DND-41 (cell line): ENCODE measurements around the gene PHLDB3.

Experiments
- ATAC-seq: fragments of 200-7000 bp; cut with Tn5 transposase; 3 replicates; pipeline ENCODE4 v1.9.1; 2021; ENCODE audit warnings: low read depth; ENCODE audit not compliant: insufficient read depth
- DNase-seq: peaks from one replicate; pipeline ENCODE4 v3.0.0-alpha.2; 2020
- H2AFZ ChIP-seq: 2 replicates; pipeline ENCODE4 v1.6.0; 2012; ENCODE audit warnings: low read depth, low read length
- H3K27ac ChIP-seq: 2 replicates; pipeline ENCODE4 v1.5.1; 2012; ENCODE audit warnings: low read length, inconsistent platforms
- H3K27me3 ChIP-seq: fragments of 200-600 bp; sonication (generic); 2 replicates; pipeline ENCODE4 v1.6.0; 2012; ENCODE audit warnings: low read length, mild to moderate bottlenecking, inconsistent platforms; ENCODE audit not compliant: insufficient read depth, poor library complexity
- H3K36me3 ChIP-seq: 2 replicates; pipeline ENCODE4 v1.5.1; 2012; ENCODE audit warnings: low read length, inconsistent platforms; ENCODE audit not compliant: insufficient read depth
- H3K4me1 ChIP-seq: 2 replicates; pipeline ENCODE4 v1.5.1; 2012; ENCODE audit warnings: mild to moderate bottlenecking, low read length; ENCODE audit not compliant: insufficient read depth
- H3K4me2 ChIP-seq: 2 replicates; pipeline ENCODE4 v1.6.0; 2012; ENCODE audit warnings: mild to moderate bottlenecking, moderate library complexity, low read length, inconsistent platforms; ENCODE audit not compliant: insufficient read depth
- H3K4me3 ChIP-seq, 2 experiments: fragments of 200-600 bp in 1 of 2; shearing (Covaris generic) in 1 of 2; 2 replicates each; pipeline ENCODE4 v1.5.1; 2012 to 2016; ENCODE audit warnings: inconsistent platforms in 2 of 2, low read length in 2 of 2, mild to moderate bottlenecking in 2 of 2, low read depth in 1 of 2, moderate library complexity in 1 of 2
- H3K79me2 ChIP-seq: 2 replicates; pipeline ENCODE4 v1.6.0; 2012; ENCODE audit warnings: low read length, inconsistent platforms; ENCODE audit not compliant: insufficient read depth
- H3K9ac ChIP-seq: 2 replicates; pipeline ENCODE4 v1.6.0; 2012; ENCODE audit warnings: low read depth, mild to moderate bottlenecking, inconsistent platforms, low read length, moderate library complexity
- H3K9me3 ChIP-seq: 2 replicates; pipeline ENCODE4 v1.5.1; 2012; ENCODE audit warnings: low read length, moderate library complexity, mild to moderate bottlenecking, inconsistent platforms; ENCODE audit not compliant: insufficient read depth, severe bottlenecking
- H4K20me1 ChIP-seq: 2 replicates; pipeline ENCODE4 v1.6.0; 2012; ENCODE audit warnings: low read length; ENCODE audit not compliant: insufficient read depth
- CTCF ChIP-seq: IDR thresholded peaks from 2 replicates; pipeline ENCODE4 v1.5.1; 2012; ENCODE audit warnings: borderline replicate concordance, low read length, moderate library complexity, mild to moderate bottlenecking; ENCODE audit not compliant: poor library complexity, severe bottlenecking; ENCODE audit errors: extremely low read depth
- EZH2 ChIP-seq: IDR thresholded peaks from 3 replicates; pipeline ENCODE4 v1.6.1; 2012; ENCODE audit warnings: borderline replicate concordance, low read depth, mild to moderate bottlenecking, moderate library complexity, low read length, inconsistent platforms; ENCODE audit not compliant: severe bottlenecking

Gene PHLDB3

GRCh38 chr19:43435775-43436174 is 68.8 kb downstream of the PHLDB3 start:
- Histone ChIP-seq H3K79me2 (no peaks in the 10 kb centered on the region), H4K20me1 (no peaks in the 10 kb centered on the region), H3K27me3 (no peaks in the 10 kb centered on the region), H3K4me3 (no peak overlapping the region), H3K9me3 (no peaks in the 10 kb centered on the region), H3K36me3 (no peaks in the 10 kb centered on the region), H3K4me1 (peaks cover 9% of the 10 kb centered on the region; the same call in 1 of the 2 replicates), H3K9ac (no peak overlapping the region), H3K27ac (no peak overlapping the region), H3K4me2 (no peak overlapping the region), H2AFZ (no peak overlapping the region)
- DNase-seq = no peak
- no peak for ATAC-seq
- no peak for TF ChIP-seq EZH2
- no peak for TF ChIP-seq CTCF

GRCh38 chr19:43433689-43434088 is 70.9 kb downstream of the PHLDB3 start:
- no peak for TF ChIP-seq EZH2
- no peak for TF ChIP-seq CTCF
- ATAC-seq (no peak), DNase-seq (no peak)
- H3K36me3 ChIP-seq = no peaks in the 10 kb centered on the region
- no peaks in the 10 kb centered on the region for H4K20me1 ChIP-seq
- H3K27ac ChIP-seq = no peak overlapping the region
- H2AFZ ChIP-seq = no peak overlapping the region
- H3K79me2 ChIP-seq = no peaks in the 10 kb centered on the region
- H3K4me3 ChIP-seq = no peak overlapping the region
- H3K4me2 ChIP-seq = no peak overlapping the region
- no peak overlapping the region for H3K9ac ChIP-seq
- no peaks in the 10 kb centered on the region for H3K27me3 ChIP-seq
- no peaks in the 10 kb centered on the region for H3K9me3 ChIP-seq
- H3K4me1 ChIP-seq = peaks cover 4% of the 10 kb centered on the region; the same call in 1 of the 2 replicates

GRCh38 chr19:43433358-43433673 is 71.2 kb downstream of the PHLDB3 start:
- DNase-seq = no peak
- Histone ChIP-seq H3K27me3 (no peaks in the 10 kb centered on the region), H3K4me2 (no peak overlapping the region), H3K9me3 (no peaks in the 10 kb centered on the region), H2AFZ (no peak overlapping the region), H3K27ac (no peak overlapping the region), H3K9ac (no peak overlapping the region), H3K4me3 (no peak overlapping the region), H4K20me1 (no peaks in the 10 kb centered on the region), H3K4me1 (peaks cover under 1% of the 10 kb centered on the region; the same call in 1 of the 2 replicates), H3K36me3 (no peaks in the 10 kb centered on the region), H3K79me2 (no peaks in the 10 kb centered on the region)
- ATAC-seq = no peak
- TF ChIP-seq CTCF (no peak), EZH2 (no peak)

- Histone ChIP-seq H4K20me1 (no peaks in the 10 kb centered on the region), H3K4me3 (no peak overlapping the region), H3K9ac (no peak overlapping the region), H3K4me2 (no peak overlapping the region), H3K9me3 (no peaks in the 10 kb centered on the region), H3K79me2 (no peaks in the 10 kb centered on the region), H3K27me3 (no peaks in the 10 kb centered on the region), H3K27ac (no peak overlapping the region), H3K36me3 (no peaks in the 10 kb centered on the region), H2AFZ (no peak overlapping the region), H3K4me1 (no peaks in the 10 kb centered on the region)
- DNase-seq (no peak), ATAC-seq (no peak)
- TF ChIP-seq EZH2 (no peak), CTCF (no peak)
These were observed 73.6 kb downstream of the PHLDB3 start for GRCh38 chr19:43430976-43431375.
